Left forelimb (tissue), 1 donor: ENCODE data around the gene PATJ.
"Not testable (repeated sequence)": the region's sequence is repeated elsewhere in the genome, so short reads cannot be mapped to it uniquely, and the experiment has no call there.

ENCODE experiments used
- DNase-seq: peaks from one replicate; pipeline ENCODE4 v3.0.0-alpha.2; 2018; ENCODE audit warnings: low spot score

The PATJ gene

DNA sequence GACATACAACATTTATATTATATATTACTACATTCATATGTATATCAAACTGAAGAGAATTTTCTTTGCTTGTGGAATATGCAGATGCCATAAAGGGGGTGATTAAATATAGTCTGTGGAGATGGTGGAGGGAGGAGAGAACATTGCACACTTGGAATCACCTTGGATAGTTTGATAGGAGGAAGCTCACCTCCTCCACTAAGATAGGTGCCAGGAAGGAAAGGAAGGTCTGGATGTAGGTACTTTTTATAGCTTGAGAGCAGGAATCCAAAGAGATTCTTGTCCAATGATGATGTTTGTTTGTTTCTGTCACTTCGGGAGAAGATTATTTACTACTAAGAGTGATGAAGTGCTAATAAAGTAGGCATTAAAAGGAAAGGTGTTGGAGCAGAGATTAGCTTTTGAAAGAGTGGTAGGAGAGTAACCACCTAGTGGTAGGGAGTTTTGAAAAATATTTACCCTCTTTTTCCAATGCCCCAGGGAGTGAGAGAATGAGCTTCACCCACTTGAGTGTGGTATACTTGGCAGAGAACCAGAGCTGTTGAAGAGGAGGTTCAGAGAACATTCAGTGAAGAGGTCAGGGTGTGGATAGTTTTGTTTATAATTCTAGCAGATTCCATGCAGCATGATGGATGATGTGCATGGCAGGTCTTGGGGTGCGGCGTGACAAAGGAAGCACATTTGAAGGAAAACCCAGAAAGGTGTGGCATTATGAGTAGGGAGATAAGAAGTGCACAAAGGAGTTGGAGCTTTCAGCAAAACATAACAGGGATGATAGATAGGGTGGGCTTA lies 145.0 kb downstream of the PATJ start:
- DNase-seq, result no peak

DNA sequence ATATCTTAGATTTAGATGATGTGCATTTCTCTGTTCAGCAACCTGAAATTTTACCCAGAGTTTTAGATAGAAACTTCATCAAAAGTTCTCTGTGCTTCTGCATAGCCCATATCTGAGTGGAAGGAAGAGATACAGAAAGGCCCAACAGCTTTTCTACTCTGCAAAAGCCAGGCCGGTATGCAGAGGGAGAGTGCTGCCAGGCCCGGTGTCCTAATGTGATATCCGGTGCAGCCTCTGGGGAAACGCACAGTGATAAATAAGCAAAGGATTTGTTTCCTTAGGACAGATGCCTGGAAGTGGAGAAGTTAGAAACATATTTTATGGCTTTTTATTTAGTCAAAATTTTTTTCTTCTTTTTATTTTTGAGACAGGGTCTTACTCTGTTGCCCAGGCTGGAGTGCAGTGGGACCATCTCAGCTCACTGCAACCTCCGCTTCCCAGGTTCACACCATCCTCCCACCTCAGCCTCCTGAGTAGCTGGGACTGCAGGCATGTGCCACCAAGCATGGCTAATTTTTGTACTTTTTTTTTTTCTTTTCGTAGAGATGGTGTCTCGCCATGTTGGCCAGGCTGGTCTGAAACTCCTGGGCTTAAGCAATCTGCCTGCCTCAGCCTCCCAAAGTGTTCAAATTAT lies 145.8 kb downstream of the PATJ start:
- no peak for DNase-seq

DNA sequence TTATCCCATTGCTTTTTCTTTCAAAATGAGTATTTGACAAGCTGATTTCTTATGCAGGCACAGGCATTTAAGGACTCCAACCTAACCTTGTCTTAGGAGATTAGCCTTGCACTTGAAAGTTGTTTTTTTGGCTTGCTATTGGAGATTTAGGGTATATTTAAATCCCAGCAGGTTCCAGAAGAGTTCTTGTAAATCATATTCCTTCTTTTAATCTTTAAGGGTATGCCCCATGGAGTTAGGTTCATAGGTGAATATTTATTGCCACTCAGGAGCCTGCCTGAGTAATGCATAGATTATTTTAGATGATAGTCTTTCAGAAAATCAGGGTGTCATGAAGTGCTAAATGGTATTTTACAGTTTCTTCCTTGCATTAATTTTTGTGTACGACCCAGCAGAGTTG lies 146.5 kb downstream of the PATJ start:
- DNase-seq, result no peak

DNA sequence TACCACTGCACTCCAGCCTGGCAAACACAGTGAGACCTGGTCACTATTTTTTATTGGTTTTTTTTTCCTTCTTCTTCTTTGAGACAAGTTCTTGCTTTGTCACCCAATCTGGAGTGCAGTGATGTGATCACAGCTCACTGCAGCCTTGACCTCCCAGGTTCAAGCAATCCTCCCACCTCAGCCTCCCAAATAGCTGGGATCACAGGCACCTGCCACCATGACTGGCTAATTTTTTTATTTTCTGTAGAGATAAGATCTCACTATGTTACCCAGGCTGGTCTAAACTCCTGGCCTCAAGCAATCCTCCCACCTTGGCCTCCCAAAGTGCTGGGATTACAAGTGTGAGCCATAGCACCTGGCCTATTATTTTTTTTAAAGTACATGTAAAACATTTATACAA lies 148.2 kb downstream of the PATJ start:
- DNase-seq, result not testable (repeated sequence)

DNA sequence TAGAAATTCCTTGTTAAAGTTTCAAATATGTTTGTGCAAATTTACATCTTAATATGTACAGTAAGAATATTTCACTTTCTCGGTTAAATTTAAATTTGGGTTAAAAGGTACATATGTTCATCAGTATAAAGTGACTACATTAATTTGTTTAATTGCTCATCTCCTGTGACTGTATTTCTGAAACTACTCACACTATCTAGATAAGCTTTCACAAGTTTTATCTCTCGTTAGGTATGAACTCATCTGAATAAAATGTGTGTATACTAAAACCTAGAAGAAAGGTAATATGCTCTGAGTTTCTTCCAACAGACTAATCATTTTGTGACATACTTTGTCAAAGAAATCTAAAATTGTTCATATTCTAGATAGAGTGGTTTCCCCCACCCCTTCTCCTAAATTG lies 150.7 kb downstream of the PATJ start:
- DNase-seq, result no peak

DNA sequence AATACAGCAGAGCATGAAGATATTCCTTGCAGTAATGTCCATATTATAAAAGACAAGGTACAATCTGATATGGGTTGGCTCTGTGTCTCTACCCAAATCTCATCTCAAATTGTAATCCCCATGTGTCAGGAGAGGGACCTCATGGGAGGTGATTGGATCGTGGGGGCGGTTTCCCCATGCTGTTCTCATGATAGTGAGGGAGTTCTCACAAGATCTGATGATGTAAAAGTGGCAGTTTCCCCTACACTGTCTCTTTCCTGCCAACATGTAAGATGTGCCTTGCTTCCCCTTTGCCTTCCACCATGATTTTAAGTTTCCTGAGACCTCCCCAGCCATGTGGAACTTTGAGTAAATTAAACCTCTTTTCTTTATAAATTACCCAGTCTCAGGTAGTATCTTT lies 152.0 kb downstream of the PATJ start:
- DNase-seq, result not testable (repeated sequence)

DNA sequence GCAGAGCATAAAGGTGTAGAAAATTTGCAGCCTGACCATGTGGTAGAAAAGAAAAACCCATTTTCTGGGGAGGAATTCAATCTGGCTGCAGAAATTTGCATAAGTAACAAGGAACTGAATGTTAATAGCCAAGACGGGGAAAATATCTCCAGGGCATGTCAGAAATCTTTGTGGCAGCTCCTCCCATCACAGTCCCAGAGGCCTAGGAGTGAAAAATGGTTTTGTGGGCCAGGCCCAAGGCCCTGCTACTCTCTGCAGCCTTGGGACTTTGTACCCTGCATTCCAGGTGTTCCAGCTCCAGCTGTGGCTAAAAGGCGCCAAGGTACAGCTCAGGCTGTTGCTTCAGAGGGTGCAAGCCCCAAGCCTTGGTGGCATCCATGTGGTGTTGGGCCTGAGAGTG lies 152.9 kb downstream of the PATJ start:
- DNase-seq, result no peak

DNA sequence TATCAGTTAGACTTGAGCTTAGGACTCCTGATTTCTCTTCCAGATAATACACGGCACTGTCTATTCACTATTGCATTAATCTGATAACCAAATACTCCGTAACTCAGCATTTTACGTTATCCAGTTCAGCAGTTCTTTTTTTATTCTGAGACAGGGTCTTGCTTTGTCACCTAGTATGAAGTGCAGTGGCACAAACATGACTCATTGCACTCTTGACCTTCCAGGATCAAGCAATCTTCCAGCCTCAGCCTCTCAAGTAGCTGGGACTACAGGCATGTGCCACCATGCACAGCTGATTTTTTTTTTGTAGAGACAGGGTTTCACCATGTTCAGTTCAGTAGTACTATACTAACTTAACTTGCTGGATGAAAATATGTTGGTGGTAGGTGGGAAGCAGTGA lies 156.4 kb downstream of the PATJ start:
- no peak for DNase-seq

DNA sequence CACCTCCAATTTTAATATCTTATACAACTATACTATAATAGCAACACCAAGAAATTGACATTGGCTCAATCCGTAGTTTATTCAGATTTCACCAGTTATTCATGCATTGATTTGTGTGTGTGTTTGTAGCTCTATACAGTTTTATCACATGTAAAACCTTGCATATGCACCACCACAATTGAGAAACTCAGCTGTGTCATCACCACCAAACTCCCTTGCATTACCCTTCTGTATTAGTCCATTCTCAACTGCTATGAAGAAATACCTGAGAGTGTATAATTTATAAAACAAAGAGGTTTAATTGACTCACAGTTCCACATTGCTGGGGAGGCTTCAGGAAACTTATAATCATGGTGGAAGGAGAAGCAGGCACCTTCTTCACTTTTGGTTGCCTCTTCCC lies 162.1 kb downstream of the PATJ start:
- no peak for DNase-seq

DNA sequence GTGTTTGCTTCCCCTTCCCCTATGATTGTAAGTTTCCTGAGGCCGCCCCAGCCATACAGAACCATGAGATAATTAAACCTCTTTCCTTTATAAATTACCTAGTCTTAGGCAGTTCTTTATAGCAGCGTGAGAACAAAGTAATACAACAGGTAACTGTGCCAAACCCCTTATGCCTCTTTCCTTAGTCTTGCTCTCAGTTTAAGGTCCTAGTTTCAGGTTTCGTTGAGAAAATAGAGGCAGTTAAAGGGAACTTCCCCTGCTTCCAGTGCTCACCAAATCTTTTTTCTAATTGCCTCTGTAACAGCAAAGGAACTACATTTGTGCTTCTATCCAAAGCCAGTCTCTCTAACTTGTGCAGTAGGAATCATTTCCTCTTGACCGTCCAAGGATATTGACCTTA lies 164.8 kb downstream of the PATJ start:
- no peak for DNase-seq

DNA sequence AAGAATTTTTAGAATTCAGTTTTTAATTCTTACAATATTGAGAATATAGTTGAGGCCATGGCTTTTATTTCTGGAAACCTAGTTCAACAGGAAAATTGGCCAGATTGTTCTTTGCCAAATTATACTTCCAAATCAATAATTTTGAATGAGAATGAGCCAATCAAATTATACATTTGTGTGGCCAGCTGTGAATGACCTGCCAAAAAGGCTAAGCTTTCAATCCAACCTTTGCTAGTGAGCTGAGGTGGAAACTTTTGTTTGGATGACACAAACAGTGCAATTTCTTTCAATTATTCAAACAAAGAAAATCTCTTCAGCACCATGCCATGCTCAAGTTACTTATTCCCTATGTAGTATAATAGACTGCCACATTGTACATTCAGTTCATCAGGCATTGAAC lies 167.8 kb downstream of the PATJ start:
- DNase-seq, result no peak

DNA sequence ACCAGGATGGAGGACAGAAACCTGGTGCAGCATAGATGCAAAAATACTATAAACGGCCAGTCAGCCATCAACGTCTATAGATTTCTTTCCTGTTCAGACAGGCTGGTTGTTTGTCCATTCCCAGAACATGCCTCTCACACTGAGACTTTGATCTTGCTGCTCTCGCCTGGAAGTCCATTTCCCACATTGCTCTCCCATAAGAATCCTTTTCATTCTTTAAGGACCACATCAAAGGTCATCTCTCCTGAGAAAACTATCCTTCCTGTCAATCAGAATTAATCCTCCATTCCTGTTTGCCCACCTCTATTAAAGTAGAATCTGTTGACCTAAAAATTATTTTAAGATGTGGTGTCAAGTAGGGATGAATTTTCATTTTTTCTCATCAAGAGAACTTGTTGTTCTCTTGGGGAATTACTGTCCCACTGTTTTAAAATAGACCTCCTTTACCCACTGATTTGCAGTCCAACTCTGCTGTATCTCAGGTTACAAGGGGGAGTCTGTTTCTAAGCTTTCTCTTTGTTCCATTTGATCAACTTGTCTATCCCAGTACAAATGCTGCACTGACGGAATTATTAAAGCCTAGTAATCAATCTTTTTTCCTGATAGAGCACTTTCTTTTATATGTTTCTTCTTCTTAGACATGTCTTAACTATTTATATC lies 172.7 kb downstream of the PATJ start:
- DNase-seq, result no peak

DNA sequence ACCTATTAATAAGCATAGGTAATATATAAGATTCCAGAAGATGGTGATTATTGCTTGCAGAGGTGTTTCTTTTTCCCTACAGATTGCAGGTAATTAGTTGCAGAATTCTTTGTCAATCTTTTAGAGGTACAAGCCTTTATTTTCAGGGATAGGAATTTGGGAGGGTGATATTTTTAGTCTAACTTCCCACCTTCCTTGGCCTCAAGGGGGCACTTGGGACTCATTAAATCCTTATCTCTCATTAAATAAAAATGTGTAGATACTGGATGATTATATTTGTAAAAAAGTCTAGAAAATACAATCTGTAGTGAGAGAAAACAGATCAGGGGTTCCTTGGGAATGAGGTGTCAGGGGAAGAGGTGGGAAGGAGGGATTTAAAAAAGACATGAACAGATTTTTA lies 179.2 kb downstream of the PATJ start:
- no peak for DNase-seq

DNA sequence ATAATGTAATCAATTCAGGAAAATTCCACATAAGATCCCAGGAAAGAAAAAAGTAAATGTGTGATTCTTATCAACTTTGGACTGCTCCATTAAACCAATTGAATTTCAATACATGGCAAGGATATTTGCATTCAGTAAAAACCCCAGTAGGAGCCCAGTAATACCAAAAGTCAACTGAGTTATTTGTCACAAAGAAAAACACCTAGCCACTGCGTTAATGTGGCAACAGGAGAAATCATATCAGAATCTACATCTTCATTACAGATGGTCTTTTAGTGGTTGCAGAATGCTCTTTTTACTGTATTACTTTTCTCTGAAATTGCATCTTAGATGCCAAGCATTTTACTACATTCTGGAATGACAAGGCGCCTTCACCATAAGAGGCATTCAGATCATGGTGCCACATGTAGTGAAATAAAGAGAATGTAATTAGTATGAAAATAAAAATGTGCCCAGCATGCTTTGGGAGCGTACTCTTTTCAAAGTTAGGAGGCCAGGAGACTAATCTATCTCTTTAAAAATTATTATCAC lies 180.7 kb downstream of the PATJ start:
- DNase-seq, result no peak

DNA sequence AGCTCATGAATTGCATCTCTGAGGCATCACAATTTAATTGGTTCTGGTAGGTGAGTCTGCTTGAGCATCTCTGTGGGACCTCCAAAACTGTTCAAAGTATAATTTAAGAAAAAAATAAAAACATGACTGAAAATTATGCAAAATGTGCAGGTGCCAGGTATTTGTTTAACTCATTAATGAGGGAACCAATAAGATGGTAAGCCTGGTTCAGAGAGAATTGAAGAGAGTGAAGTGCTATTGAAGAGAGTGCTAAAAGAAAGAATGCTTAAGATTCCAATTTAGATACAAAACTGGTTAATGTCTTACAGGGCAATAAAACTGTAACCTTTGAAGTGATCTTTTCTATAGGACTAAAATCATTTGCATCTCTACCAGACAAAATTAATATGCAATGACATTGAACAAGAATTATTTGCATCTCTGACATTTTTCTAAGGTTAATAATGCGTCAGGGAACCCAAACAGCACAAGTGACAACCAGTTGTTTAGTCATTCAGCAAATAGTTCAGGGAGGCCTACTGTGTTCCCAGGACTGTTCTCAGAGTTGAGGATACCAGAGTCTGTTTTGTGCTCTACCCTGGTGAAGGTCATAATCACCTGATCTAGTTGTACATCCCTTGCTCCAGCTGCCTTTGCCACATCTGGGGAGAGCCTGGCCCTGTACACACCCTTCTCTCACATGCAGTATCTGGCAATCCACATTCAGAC lies 183.5 kb downstream of the PATJ start:
- DNase-seq, result no peak

DNA sequence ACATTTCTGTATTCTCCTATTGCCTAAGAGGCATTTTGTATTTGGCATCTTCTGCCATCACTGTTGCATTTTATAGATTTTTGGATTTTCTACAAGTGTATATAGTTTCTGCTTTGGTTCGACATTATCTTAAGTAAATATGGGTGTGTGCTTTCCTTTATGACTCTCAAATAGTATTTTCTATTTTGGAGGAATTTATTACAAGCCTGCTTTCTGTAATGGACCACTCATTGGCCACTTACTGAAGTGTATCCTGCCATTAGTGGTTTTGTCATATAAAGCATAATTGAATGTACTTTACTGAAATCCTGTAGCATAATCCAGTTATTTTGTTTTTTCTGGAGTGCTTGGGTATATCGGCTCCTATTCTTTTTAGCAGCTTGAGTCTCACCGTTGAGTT lies 184.3 kb downstream of the PATJ start:
- no peak for DNase-seq

DNA sequence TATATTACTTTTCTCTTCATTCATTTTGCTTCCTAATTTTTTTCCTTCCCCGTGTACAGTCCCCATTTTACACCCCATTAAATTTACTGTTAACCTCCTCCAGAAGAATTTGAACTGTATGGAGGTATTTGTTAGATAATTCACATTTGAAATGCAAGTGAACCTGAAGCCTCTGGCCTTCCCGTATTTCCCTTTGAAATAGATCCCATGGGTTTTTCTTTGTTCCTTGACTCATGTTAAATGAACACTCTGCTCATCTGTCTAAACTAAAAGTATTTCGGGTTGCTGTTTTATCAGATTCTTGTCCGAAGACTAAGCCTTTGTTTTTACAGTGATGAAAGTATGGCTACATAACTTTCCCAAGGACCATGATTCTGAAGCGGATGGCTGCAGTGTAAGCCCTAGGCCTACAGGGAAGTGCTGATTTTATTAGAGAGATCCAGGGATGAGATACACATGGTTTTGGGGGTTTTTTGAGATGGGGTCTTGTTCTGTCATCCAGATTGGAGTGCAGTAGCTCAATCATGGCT lies 187.9 kb downstream of the PATJ start:
- DNase-seq, result no peak

DNA sequence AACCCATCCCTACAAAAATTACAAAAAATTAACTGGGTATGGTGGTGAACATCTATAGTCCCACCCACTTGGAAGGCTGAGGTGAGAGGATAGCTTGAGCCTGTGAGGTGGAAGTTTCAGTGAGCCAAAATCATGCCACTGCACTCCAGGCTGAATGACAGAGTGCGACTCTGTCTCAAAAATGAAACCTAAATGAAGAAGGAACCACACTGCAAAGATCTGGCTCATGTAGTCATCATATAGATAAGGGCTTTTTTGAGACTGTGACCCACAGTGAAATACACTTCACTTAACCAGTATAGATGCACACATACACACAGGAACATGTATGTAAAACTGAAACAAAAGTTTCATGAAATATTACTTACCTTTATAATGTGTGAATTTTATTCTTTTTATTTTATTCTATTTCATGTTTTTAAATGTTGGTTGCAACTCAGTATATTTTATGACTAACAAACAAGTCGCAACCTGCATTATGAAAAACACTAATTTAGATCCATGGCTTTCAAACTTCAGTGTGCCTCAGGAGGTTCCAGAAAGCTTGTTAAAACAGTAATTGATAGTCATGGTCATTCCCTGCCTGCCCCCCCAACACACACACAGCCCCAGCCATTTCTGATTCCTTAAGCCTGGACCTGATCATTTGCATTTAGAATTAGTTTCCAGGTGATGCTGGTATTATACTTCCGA lies 189.5 kb downstream of the PATJ start:
- no peak for DNase-seq

DNA sequence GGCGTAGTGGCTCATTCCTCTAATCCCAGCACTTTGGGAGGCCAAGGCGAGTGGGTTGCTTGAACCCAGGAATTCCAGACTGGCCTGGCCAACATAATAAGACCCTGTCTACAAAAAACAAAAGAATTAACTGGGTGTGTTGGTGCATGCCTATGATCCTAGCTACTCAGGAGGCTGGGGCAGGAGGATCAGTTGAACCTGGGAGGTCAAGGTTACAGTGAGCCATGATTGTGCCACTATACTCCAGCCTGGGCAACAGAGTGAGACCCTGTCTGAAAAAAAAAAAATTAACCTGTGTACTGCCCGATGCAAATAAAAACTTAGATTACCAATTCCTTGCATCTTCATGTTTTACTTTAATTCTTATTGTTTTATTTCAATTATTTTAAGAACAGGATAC lies 193.2 kb downstream of the PATJ start:
- no peak for DNase-seq

DNA sequence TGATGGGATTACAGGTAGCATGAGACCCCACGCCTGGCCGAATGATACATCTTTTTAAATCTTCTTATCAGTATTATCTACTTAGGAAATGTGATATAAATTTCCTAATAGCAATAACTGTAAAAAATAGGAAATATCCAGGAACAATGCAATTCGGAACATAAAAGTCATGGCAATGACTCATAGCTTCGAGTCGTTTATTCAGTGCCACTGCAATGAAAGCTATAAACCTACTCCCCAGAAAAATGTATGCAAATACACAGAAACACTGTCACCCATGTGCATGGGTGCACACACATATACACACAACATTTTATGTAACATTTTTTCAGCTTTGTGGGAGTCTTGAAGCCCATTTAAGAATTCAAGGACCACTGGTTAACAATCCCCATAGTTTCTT lies 194.6 kb downstream of the PATJ start:
- no peak for DNase-seq

DNA sequence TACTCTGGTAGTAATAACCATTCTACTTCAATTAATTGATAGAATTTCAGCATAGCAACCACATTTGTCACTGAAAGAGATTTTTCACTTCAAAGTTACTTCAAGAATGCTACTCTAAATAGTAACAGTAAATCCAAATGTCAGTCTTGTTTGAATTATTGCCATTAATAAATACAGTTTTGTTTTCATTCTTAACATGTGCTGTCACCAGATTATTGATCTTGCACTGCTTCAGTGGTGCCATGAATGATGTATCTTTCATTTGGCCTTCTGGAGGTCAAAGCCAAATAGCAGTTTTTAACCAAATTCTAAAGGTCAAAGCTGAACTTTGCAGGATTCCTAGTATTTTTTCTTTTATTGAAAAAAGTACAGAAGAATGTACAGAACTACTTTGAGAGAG lies 199.5 kb downstream of the PATJ start:
- no peak for DNase-seq

DNA sequence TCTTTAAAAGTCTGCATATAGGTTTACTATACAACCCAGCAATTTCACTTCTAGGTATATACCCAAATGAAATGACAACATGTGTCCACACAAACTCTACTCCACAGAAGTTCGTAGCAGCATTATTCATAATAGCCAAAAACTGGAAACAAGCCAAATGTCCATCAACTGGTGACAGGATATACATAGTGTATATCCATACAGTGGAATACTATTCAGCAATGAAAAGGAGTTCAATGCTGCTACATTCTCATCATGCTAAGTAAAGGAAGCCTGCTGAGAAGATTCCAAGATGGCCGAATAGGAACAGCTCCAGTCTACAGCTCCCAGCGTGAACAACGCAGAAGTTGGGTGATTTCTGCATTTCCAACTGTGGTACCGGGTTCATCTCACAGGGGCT lies 200.6 kb downstream of the PATJ start:
- DNase-seq, result no peak
